Breast epithelium (tissue), 3 donors: Measurements from ENCODE around the gene GALNT16.

Experiments
- CTCF ChIP-seq, 3 donors: fragments of 450-650 bp; IDR thresholded peaks; one replicate each; pipeline ENCODE4 v1.5.1; 2016 to 2017; ENCODE audit warnings: antibody characterized with exemption in 3 of 3, mild to moderate bottlenecking in 3 of 3, moderate library complexity in 3 of 3
- POLR2A ChIP-seq: fragments of 450-650 bp; IDR thresholded peaks from one replicate; pipeline ENCODE4 v1.6.1; 2016; ENCODE audit warnings: antibody characterized with exemption, mild to moderate bottlenecking, moderate library complexity

GRCh38 chr14:69224946-69225345 is 35.0 kb upstream of the GALNT16 start:
- TF ChIP-seq CTCF (IDR thresholded peaks at IDR 0.05): no peak
- no peak for TF ChIP-seq POLR2A
